ENCODE measurements around the gene NUAK1.

Gene NUAK1

GRCh38 chr12:106138633-106139421, at the start of gene NUAK1:
Gene NUAK1 (minus strand): TSS chr12:106138954. CDS start chr12:106138653, 301 bp downstream.
- TF ChIP-seq GATA3 (IDR thresholded peaks at IDR 0.05; ENCODE audit: low read depth, low read length) (no peak), GATA2 (IDR thresholded peaks at IDR 0.05; ENCODE audit: low read depth, low read length) (no peak)

- TF ChIP-seq GATA3 (IDR thresholded peaks at IDR 0.05; ENCODE audit: low read depth, low read length) (no peak), GATA2 (IDR thresholded peaks at IDR 0.05; ENCODE audit: low read depth, low read length) (no peak)
These were observed 49.5 kb upstream of the NUAK1 start for GRCh38 chr12:106188256-106188655.

DNA sequence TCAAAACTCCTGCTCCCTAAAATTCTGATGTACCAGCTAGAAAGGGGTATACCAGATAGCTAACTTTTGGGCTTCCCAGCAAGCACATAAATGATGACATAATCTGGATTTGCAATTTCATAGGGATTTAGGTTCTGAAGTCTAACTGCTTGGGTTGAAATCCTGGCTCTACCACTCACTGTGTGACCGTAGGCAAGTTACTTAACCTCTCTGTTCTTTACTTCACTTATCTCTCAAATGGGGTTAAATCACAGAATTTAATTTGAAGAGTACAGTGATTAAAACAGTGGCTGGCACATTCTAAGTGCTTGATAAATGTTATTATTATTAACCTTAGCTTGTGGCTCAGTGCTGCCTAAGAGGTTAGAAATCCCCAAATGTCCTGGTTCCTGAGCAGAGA, 49.1 kb upstream of the NUAK1 start:
- TF ChIP-seq GATA3 (IDR thresholded peaks at IDR 0.05; ENCODE audit: low read depth, low read length) (no peak), GATA2 (IDR thresholded peaks at IDR 0.05; ENCODE audit: low read depth, low read length) (no peak)

GRCh38 chr12:106187155-106187789, 48.5 kb upstream of the NUAK1 start:
- TF ChIP-seq GATA2 (IDR thresholded peaks at IDR 0.05; ENCODE audit: low read depth, low read length) = no peak
- TF ChIP-seq GATA3 (IDR thresholded peaks at IDR 0.05; ENCODE audit: low read depth, low read length) = no peak

DNA sequence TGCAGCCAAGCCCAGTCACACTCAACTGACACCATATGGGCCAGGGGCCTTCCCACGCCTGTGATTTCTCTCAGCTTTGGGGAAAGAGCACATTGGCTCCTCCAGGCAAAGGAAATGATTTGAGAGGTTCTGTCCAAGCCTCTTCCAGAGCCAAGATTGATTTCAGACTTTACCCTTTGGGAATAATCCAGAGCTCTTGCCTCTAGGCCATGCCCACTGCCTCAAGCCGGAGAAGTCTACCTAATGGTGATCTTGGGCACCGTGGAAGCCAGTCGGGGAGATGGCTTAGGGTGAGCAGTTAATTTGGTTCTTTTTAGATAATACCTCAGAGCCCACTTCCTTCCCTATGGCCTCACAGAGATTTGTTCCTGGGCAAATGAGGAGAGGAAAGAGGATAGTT, 45.0 kb upstream of the NUAK1 start:
- TF ChIP-seq GATA2 (IDR thresholded peaks at IDR 0.05; ENCODE audit: low read depth, low read length) (no peak), GATA3 (IDR thresholded peaks at IDR 0.05; ENCODE audit: low read depth, low read length) (no peak)

- TF ChIP-seq GATA2 (IDR thresholded peaks at IDR 0.05; ENCODE audit: low read depth, low read length) (no peak), GATA3 (IDR thresholded peaks at IDR 0.05; ENCODE audit: low read depth, low read length) (no peak)
These were observed 42.8 kb upstream of the NUAK1 start for GRCh38 chr12:106181401-106182114.

GRCh38 chr12:106179086-106179485, 40.3 kb upstream of the NUAK1 start:
- TF ChIP-seq GATA3 (IDR thresholded peaks at IDR 0.05; ENCODE audit: low read depth, low read length) = no peak
- TF ChIP-seq GATA2 (IDR thresholded peaks at IDR 0.05; ENCODE audit: low read depth, low read length) = no peak

GRCh38 chr12:106178562-106178961, 39.8 kb upstream of the NUAK1 start:
- TF ChIP-seq GATA3 (IDR thresholded peaks at IDR 0.05; ENCODE audit: low read depth, low read length) (no peak), GATA2 (IDR thresholded peaks at IDR 0.05; ENCODE audit: low read depth, low read length) (no peak)

- TF ChIP-seq GATA3 (IDR thresholded peaks at IDR 0.05; ENCODE audit: low read depth, low read length) (no peak), GATA2 (IDR thresholded peaks at IDR 0.05; ENCODE audit: low read depth, low read length) (no peak)
These were observed 37.8 kb upstream of the NUAK1 start for GRCh38 chr12:106176560-106176959.

DNA sequence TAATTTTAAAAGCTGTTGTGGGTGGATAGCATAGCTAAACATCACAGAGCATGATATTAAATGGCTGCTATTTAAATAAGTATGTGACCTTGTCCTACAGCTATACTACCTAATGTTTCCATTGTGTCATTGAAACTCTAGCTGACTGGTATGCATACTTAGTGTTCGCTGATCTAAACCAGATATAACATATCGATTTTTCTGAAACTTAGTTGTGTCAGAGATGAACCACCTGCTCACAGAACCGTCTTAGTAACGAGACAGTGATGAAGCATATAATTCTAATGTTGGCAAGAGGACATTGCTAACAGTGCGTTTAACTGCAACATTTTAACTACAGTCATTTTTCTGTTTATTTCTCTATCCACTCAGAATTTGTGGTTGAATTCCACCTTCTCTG, 36.1 kb upstream of the NUAK1 start:
- TF ChIP-seq GATA3 (IDR thresholded peaks at IDR 0.05; ENCODE audit: low read depth, low read length) (no peak), GATA2 (IDR thresholded peaks at IDR 0.05; ENCODE audit: low read depth, low read length) (no peak)

GRCh38 chr12:106173442-106173841, 34.7 kb upstream of the NUAK1 start:
- TF ChIP-seq GATA3 (IDR thresholded peaks at IDR 0.05; ENCODE audit: low read depth, low read length) (no peak), GATA2 (IDR thresholded peaks at IDR 0.05; ENCODE audit: low read depth, low read length) (no peak)

- TF ChIP-seq GATA3 (IDR thresholded peaks at IDR 0.05; ENCODE audit: low read depth, low read length) (no peak), GATA2 (IDR thresholded peaks at IDR 0.05; ENCODE audit: low read depth, low read length) (no peak)
These were observed 32.5 kb upstream of the NUAK1 start for GRCh38 chr12:106171117-106171750.

DNA sequence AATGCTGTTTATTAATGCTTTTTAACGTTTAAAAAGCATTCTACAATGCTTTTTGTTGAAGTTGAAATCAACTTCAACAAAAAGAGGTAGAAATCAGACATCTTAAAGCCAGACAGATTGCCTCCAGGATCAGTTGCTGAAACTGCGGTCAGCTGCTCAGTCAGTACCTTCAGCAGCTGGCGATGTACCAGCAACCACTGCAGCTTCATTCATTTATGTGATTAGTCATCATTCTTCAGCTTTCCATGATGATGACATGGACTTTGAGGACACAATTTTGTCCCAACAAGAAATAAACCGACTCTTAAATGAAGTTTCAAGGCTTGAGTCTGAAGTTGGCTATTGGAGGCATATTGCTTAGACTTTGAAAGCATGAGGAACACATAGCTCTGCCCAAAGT, 31.5 kb upstream of the NUAK1 start:
- TF ChIP-seq GATA2 (IDR thresholded peaks at IDR 0.05; ENCODE audit: low read depth, low read length) (no peak), GATA3 (IDR thresholded peaks at IDR 0.05; ENCODE audit: low read depth, low read length) (no peak)

DNA sequence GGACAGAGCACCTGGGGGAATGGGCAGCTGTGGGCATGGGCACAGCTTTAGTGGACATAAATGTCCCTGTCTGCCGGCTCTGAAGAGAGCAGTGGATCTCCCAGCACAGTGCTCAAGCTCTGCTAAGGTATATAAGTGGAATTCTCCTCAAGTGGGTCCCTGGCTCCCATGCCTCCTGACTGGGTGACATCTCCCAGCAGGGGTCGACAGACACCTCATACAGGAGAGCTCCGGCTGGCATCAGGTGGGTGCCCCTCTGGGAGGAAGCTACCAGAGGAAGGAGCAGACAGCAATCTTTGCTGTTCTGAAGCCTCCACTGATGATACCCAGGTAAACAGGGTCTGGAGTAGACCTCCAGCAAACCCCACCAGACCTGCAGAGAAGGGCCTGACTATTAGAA, 25.0 kb upstream of the NUAK1 start:
- no peak for TF ChIP-seq GATA3 (IDR thresholded peaks at IDR 0.05; ENCODE audit: low read depth, low read length)
- no peak for TF ChIP-seq GATA2 (IDR thresholded peaks at IDR 0.05; ENCODE audit: low read depth, low read length)
